CD4-positive, alpha-beta T cell treated with Interleukin-15 for 4 hours (primary cell): Measurements from ENCODE around the gene ZRANB2.
A peak's percentile ranks its signal among the peaks of the same experiment; 100 is the strongest.

Source experiments
- DNase-seq: peaks from one replicate; pipeline ENCODE4 v3.0.0-alpha.2; 2020; ENCODE audit warnings: low spot score

Gene ZRANB2

GRCh38 chr1:71068325-71069240 lies 12.3 kb downstream of the ZRANB2 start:
- DNase-seq: no peak

- no peak for DNase-seq
Measured at GRCh38 chr1:71054791-71055190, 26.0 kb downstream of the ZRANB2 start.

GRCh38 chr1:71054281-71054731 lies 26.5 kb downstream of the ZRANB2 start:
- DNase-seq: no peak

GRCh38 chr1:71053758-71054157 lies 27.1 kb downstream of the ZRANB2 start:
- no peak for DNase-seq

GRCh38 chr1:71053146-71053545 lies 27.7 kb downstream of the ZRANB2 start:
- DNase-seq: no peak

- peak; percentile 63 for DNase-seq
Measured at GRCh38 chr1:71049951-71050598, 30.8 kb downstream of the ZRANB2 start.

GRCh38 chr1:71047635-71048607 lies 32.9 kb downstream of the ZRANB2 start, which contains the start of gene PTGER3:
Gene PTGER3 (minus strand): TSS chr1:71047816. CDS start chr1:71047577, 239 bp downstream.
- DNase-seq: peak; percentile 37

- peak; percentile 7 for DNase-seq
Measured at GRCh38 chr1:71046891-71047634, 33.8 kb downstream of the ZRANB2 start.

- no peak for DNase-seq
Measured at GRCh38 chr1:71045463-71046028, 35.3 kb downstream of the ZRANB2 start.

- DNase-seq: no peak
Measured at GRCh38 chr1:71044833-71045232, 36.0 kb downstream of the ZRANB2 start.

GRCh38 chr1:71043065-71043464 lies 37.8 kb downstream of the ZRANB2 start:
- no peak for DNase-seq

GRCh38 chr1:71041806-71042205 lies 39.0 kb downstream of the ZRANB2 start:
- DNase-seq: no peak

GRCh38 chr1:71039661-71040262 lies 41.1 kb downstream of the ZRANB2 start:
- DNase-seq: no peak

- no peak for DNase-seq
Measured at GRCh38 chr1:71038942-71039341, 41.9 kb downstream of the ZRANB2 start.

- DNase-seq: no peak
Measured at GRCh38 chr1:71037829-71038620, 42.8 kb downstream of the ZRANB2 start.

- DNase-seq: no peak
Measured at GRCh38 chr1:71037066-71037465, 43.8 kb downstream of the ZRANB2 start.

GRCh38 chr1:71033136-71033535 lies 47.7 kb downstream of the ZRANB2 start:
- DNase-seq: no peak

GRCh38 chr1:71031426-71031825 lies 49.4 kb downstream of the ZRANB2 start:
- DNase-seq: no peak

GRCh38 chr1:71030026-71030425 lies 50.8 kb downstream of the ZRANB2 start:
- no peak for DNase-seq

GRCh38 chr1:71028981-71029380 lies 51.9 kb downstream of the ZRANB2 start:
- DNase-seq: no peak
